Posterior cingulate gyrus (tissue), 11 donors: ENCODE results near the gene FGGY.
A peak's percentile ranks its signal among the peaks of the same experiment; 100 is the strongest.
"Not testable (repeated sequence)": the region's sequence is repeated elsewhere in the genome, so short reads cannot be mapped to it uniquely, and the experiment has no call there.

Experiments used
- DNase-seq, 10 donors: peaks; one replicate each; pipeline versions ENCODE4 v3.0.0 to v3.0.0-alpha.2; 2020 to 2021; ENCODE audit warnings: mixed read lengths in 3 of 10
- intact Hi-C: fragments of 100-400 bp; cut with DNase I; formaldehyde crosslinking; loops from one replicate; pipeline ENCODE4 v1.15.1; 2023

Gene FGGY

DNA sequence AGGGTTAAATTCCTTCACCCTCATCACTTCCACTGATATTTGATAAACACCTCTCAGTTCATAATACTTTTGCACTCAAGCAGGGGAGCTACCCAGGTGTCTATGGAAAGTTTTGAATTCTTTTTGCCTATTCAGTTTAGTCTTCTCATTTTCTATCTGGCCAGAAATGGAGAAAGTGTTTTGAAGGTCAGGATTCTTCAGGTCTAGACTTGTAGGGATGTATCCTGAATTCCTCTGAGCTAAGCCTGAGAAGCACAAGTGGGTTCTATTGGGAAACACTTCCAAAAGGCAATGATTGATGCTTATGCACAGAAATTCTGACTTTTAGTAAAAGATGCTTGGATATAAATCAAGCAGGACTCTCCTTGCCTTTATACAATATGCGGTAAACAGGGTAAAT, 300.1 kb downstream of the FGGY start:
- DNase-seq: no peak
- intact Hi-C loops: no loop called here

DNA sequence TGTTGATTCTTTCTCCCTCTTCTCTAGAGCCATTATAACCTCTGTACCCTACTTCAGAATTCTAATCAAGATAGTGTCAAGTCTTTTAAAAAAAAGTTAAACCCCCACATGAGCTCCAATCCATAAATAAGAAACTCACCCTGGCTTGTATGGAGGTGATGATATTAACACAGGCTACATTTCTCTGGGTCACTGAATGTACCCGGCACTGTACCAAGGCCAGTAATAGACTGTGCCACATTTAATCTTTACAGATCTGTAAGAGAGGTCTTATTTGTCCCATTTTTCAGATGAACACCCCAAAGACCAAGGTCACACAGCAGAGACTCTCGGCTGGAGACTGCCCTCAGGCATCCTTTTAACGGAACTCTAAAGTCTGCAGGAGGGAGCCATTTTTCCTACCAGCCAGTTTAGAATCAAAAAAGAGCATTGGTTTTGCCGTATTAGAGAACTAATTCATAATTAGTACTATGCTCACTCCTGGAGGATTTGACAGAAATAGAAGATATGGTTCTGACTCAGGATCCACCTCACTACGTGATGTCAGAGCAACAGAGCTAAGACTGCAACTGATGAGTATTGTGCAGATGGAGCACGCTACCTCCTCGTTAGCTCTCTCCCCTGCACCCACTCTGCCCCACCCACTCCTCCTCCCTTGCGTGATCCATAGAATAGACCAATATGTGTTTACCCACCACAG, 300.7 kb downstream of the FGGY start:
- intact Hi-C loops: no loop called here
- peak in 1 of 10 donors; percentile 63 for DNase-seq

DNA sequence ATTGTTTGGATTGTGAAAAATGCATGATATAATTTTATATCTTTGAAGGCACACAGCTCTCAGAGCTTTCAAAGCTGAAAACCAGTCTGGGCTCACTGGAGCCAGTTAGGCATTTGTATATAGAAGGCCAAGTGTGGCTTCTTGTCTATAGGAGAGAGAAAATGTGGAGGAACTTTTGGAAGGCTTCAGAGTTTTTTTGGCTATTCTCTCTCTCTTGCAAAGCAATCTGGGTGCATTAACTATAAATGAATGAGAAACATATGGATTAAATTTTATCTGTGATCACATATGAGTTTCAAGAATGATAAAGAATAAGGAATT, 301.2 kb downstream of the FGGY start:
- DNase-seq: no peak
- intact Hi-C loops: no loop called here

DNA sequence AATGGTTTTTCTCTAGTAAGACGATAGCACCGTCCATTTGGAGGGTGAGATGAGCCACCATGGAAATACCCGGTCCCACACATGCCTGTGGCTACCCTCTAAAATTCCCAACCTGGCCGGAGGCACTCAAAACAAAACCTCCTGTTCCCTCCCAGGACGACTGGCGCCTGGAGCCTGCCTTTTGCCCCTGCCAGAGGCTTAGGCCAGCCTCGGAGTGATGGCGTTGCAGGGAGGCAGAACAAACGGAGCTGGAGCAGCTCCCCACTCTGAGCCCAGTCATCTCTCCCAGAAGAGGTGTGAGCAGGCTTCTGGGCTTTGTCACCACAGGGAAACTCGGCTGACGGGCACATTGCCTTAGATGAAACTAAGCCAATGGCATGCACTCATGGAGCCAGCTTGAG, 304.1 kb downstream of the FGGY start:
- intact Hi-C loops: no loop called here
- peak in 4 of 10 donors; percentile 10 to 79 (median 38) for DNase-seq

DNA sequence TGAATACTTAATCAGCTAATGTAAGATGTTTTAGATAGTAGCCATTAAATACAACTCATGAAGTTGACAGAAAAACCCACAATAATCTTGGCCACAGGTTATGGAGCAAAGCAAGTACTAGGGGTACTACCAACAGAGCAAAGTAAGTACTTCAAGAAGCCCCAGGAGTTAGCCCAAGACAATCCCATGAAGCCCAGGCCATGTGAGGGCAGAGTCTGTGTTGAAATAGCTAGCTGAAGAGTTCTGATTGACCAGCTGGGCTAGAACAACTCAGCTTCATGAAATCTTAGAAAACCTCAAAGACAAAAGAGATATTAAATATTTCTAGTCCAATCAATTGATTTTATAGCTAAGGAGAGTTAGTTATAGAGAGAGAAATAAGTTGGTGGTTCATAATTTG, 304.9 kb downstream of the FGGY start:
- intact Hi-C loops: no loop called here
- DNase-seq: no peak

DNA sequence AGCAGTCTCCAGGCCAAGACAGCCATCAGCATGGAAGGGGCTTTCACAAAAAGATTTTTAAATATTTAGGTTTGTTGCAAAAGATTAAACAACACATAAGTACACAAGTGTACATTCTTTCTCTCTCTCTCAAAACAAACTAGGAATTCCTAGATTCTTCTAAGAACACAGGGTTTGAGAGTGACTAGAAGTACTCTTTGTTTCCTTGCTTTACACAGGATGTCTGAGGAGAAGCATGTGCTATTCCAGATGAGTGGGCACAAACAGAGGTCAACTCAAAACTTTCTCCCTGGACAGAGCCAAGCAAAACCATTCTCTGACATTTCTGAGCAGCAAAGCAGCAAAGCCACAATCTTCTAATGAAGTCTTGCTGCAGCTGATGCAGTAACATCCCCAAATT, 307.3 kb downstream of the FGGY start:
- no peak for DNase-seq
- intact Hi-C loops: no loop called here

DNA sequence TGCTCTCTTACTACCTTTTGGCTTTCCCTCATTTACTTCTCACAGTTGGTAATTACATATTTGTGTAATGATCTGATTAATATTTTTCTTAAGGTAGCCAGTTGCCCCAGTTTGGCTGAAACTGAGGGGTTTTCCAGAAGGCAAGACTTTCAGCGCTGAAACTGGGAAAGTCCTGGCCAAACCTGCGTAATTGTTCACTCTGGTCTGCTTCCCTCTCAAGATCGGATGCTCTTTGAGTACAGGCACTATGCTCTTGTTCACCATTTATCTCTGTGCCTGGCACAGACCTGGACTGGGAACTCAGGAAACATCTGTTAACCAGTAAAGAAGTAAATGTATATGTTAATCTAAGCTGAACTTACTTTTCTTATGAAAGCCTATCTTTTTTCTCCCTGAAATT, 308.3 kb downstream of the FGGY start:
- intact Hi-C loops: no loop called here
- DNase-seq: no peak

DNA sequence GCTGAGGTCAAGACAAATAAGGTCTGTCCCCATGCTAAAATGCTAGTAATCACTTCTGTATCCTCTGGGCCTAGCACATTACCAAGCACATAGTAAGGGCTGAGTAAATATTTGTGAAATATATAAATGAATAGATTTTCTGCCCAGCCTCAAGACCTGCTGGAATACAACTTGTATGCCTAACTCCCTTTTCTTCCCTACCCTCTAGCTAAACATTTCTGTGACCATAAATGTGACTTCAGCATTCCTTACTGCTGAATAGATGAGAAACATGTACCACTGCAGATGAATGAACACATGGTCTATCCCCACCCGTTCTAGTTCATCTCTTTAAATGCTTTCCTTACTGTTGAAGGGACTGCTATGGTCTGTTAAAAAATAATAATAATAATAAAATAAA, 308.9 kb downstream of the FGGY start:
- intact Hi-C loops: no loop called here

DNA sequence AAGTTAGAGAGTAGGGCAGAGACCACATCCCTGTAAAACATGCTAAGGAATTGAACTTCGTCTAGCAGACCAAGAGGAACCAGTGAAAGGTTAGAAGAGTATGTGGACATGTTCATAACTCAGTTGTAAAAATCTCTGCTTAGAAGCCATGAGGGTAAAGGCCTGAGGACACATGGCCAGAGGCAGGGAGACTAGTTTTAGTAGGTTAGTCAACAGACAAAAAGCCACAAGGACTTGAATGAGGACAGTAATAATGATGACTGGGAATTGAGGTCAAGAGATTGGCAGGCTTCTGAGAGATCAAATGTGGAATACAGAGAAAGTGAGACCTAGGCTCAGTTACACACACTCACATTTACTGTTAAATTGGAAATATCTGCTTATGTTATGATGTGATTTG, 312.4 kb downstream of the FGGY start:
- intact Hi-C loops: no loop called here

More for the DNA sequence above, 308.9 kb downstream of the FGGY start:
- DNase-seq: no peak

DNA sequence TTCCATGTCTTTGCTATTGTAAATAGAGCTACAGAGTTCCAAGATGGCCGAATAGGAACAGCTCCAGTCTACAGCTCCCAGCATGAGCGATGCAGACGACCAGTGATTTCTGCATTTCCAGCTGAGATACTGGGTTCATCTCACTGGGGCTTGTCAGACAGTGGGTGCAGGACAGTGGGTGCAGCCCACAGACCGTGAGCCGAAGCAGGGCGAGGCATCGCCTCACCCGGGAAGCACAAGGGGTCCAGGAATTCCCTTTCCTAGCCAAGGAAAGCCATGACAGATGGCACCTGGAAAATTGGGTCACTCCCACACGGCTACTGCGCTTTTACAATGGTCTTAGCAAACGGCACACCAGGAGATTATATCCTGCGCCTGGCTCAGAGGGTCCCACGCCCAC, 313.6 kb downstream of the FGGY start:
- intact Hi-C loops: not testable (repeated sequence)
- DNase-seq: peak in 1 of 10 donors; percentile 54

More for the DNA sequence above, 312.4 kb downstream of the FGGY start:
- no peak for DNase-seq

DNA sequence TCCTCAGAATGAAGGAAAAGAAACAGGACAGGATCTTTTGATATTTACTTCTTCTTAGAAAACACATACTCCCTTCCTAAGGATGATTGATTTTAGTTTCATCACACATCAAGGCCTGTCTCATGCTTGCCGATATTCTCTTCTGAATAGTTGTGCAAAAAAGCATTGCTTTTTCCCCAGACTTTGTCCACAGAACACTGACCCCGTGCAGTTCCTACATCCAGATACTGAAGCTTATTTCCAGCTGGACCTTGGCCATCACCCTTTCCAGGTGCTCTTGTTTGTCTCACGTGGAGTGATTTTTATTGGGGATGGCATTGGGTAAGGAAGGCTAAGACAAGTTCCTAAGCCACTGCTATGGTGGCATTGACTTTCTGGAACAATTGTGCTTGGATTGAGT, 320.5 kb downstream of the FGGY start:
- DNase-seq: no peak
- intact Hi-C loops: no loop called here

DNA sequence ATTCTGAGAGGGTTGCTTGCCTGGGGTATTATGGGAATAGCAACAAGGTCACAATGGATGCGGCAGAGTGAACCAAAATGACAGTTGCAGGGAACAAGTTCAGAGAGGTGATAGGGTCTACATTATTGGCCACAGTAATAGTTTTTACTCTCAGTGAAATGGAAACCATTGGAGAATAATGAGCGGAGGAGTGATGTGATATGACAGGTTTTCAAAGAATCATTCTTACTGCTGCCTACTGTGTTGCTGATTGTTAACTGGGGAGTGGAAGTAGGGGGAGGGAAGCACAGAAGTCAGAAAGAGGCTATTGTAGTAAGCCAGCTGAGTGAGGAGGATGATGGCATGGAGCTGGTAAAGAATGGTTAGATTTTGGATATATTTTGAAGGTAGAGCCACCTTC, 322.7 kb downstream of the FGGY start:
- no peak for DNase-seq
- intact Hi-C loops: no loop called here

DNA sequence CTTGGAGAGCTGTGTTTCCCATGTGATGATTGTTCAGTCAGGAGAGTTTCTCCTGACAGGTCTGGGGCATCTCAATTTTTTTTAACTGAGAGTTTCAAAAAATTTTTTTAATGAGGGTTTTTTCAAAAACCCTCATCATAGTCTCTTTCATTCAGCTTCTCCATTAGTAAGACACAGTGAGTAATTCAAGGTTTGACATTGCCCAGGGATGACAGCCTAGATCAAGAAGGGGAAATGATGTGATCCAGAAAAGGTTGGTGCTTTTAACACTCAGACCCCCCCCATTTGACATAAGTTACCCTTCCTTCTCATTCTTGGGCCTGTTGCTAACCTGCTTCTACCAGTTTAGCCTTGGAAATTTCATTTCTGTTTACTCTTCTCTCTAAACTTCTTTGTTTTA, 328.5 kb downstream of the FGGY start:
- intact Hi-C loops: no loop called here
- DNase-seq: no peak

DNA sequence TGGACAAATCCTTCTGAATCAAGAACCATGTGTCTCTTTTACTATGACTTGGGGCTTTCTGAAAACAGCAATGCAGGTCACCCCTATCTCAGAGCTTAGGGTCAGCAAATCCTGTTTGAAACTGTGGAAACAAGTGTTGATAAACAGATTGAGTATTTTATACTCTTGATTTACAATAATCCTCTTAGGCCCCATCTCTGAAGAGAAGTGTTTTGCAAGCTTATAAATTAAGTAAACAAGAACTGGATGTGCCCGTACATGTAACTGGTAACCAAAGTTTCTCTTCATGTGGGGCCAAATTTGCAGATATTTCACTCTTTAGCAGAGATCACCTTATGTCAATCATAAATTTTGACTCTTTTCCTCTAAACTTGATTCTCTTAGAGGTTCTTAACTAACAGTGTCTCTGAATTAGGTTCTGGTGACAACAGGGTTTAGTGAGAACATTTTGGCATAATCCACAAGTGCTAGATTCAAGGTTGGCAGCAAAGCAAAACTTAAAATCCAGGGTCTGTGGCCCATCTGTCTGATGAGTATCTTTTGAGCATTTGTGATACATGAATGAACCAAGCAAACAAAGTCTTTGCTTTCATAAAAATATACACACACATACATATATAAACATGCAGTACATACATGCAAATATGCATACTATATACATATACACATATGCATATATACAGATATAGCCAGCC, 334.8 kb downstream of the FGGY start:
- DNase-seq: no peak
- intact Hi-C loops: no loop called here

DNA sequence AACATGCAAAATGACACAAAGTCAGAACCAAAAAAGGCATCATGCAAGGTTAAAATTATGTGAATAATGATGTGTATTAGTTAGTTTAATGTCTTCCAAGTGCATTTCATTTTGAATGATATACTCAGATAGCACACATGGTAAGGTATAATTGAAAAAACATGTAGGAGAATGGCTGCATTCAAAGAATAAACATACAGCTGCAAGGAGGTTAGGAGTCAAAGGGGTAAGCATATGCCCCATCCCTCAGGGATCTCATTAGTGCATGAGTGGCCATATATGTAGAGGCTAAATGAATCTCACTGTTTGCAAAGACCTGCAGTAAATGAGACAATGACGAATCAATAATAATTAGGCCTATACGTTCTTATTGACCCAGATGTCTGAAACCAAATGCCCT, 338.2 kb downstream of the FGGY start:
- DNase-seq: no peak
- intact Hi-C loops: no loop called here

DNA sequence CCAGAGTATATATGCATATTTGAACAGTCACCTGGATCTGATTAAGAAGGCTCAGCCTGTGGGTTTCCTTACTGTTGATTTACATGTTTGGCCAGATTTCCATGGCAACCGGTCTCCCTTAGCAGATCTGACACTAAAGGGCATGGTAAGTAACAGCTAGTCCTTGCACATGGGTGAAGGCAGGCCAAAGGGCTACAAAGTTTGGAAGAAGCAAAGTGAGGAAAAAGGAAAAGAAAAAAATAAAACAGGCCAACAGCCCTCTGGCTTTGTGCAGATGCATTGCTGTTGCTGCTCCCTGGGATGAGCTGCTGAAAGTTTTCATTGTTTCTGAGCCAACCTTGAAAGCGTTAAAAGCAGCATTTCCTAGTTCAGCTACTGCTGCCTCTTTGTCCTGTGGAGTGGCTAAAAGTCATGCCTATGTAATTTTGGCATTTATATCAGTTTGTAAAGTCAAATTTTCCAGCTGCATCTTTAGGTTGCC, 341.4 kb downstream of the FGGY start:
- DNase-seq: no peak
- intact Hi-C loops: no loop called here

DNA sequence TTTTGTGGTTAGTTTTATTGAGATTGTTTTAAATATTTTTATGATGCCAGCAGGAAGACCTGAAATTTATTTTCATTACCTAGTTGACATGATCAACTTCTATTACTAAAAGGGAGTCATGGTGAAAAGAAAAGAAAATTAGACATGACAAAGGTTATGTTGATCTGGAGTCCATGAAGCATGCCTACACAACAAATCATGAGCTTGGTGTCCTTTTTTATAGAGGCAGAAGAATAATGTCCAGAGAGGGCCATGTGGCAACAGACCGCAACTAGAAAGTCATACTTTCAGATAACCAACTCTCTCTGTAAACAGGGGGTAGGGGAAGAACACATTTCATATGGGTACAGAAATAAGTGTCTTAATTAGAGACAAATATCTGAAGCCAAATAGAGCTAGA, 342.4 kb downstream of the FGGY start:
- no peak for DNase-seq
- intact Hi-C loops: no loop called here

DNA sequence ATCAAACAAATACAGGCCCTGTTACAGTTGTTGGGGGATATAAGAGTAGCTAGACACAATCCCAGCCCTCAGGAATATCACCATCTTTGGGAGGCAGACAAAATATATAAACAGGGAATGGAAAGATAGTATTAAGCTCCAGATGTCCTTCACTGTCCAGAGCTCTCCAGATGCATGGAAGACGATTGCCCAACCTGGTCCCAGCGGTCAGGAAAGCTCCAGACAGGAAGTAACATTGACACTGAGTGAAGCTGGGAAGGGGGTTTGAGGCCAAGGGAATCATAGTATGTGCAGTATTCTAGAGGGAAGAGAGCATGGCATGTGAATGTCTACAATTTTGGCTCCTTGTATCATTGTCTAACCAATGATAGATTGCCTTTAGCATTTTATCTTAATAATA, 344.0 kb downstream of the FGGY start:
- intact Hi-C loops: no loop called here
- DNase-seq: no peak

DNA sequence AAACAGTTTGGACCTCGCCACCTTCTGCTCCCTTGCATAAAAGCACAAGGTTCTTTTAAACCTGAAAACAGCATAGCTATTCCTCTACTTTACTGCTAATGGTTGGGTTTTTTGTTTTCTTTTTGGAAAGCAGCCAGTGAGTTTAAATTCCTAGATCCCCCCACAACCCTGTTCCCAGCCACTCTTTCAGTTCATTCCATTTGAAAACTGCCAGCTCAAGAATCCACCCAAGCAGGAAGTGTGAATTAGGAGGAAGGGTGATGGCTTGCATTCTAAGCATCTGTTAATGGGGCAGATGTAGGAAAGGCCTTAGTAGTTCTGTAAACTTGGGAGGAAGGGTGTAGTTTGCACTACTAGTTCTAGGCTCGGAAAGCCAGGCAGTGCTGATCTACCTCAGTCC, 344.9 kb downstream of the FGGY start:
- intact Hi-C loops: no loop called here
- DNase-seq: no peak

DNA sequence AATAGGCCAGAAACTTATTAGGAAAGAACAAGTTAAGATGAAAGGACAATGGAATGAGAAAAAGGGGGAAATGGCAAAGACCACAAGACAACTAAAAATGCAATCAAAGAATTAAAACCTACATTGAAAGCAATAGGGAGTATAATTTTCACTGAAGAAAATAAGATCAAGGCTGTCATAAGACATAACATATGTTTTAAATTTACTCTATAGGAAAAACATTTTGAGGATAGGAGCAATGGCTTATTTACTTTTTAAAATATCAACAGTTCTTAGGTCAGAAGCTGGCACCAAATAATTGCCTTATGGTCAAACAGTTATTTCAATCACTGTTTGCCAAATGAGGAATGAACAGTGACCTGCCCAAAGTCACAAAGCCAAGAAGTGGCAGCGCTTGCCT, 346.6 kb downstream of the FGGY start:
- DNase-seq: no peak
- intact Hi-C loops: no loop called here

DNA sequence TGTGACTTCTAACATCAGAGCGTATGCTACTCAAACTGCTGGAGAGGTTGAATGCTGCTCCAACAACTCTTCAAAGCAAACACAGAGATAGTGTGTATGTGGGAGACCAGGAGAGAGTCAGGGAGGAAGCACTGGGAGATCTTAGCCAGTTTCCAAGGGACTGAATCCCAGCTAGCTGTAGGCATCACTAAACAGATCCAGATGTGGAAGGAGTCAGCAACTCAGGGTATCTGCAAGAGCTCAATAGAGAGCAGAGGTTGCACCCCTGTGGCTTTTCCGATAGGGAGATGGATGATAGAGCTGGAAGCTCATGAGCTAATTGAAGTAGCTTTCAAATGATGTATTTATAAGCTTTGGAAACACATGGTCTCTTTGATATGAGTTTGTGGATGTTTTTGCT, 349.0 kb downstream of the FGGY start:
- intact Hi-C loops: no loop called here
- no peak for DNase-seq

DNA sequence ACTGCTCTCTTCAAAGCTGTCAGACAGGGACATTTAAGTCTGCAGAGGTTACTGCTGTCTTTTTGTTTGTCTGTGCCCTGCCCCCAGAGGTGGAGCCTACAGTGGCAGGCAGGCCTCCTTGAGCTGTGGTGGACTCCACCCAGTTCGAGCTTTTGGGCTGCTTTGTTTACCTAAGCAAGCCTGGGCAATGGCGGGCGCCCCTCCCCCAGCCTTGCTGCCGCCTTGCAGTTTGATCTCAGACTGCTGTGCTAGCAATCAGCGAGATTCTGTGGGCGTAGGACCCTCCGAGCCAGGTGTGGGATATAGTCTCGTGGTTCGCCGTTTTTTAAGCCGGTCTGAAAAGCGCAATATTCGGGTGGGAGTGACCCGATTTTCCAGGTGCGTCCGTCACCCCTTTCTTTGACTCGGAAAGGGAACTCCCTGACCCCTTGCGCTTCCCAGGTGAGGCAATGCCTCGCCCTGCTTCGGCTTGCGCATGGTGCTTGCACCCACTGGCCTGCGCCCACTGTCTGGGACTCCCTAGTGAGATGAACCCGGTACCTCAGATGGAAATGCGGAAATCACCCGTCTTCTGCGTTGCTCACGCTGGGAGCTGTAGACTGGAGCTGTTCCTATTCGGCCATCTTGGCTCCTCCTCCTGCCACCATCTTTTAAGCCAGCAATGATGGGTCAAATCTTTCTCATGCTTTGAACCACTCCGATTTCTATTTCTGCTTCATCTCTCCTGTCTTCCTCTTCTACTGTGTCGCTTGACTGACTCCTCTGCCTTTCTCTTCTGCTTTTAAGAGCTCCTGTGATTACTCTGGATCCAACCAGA, 356.5 kb downstream of the FGGY start:
- DNase-seq, intact Hi-C loops: not testable (repeated sequence)
